Adipocyte (in vitro differentiated cells): ENCODE measurements around the gene MUC4.
"Not testable (repeated sequence)": the region's sequence is repeated elsewhere in the genome, so short reads cannot be mapped to it uniquely, and the experiment has no call there.

Experiments used
- DNase-seq: peaks from one replicate; pipeline ENCODE4 v3.0.0-alpha.2; 2015; ENCODE audit warnings: low read depth
- H3K27me3 ChIP-seq: replicated peaks from 2 replicates; pipeline ENCODE4 v1.7.0; 2013; ENCODE audit warnings: mild to moderate bottlenecking, low read length, moderate library complexity; ENCODE audit not compliant: control insufficient read depth, insufficient read depth
- H3K36me3 ChIP-seq: 2 replicates; pipeline ENCODE4 v1.7.0; 2013; ENCODE audit warnings: low read length, mild to moderate bottlenecking, moderate library complexity; ENCODE audit not compliant: control insufficient read depth, insufficient read depth, severe bottlenecking
- H3K4me1 ChIP-seq: 2 replicates; pipeline ENCODE4 v1.7.0; 2013; ENCODE audit warnings: mild to moderate bottlenecking, low read length, moderate library complexity; ENCODE audit not compliant: control insufficient read depth, insufficient read depth
- H3K4me3 ChIP-seq: 2 replicates; pipeline ENCODE4 v1.7.0; 2013; ENCODE audit warnings: mild to moderate bottlenecking, low read length, moderate library complexity
- H3K9ac ChIP-seq: 2 replicates; pipeline ENCODE4 v1.7.0; 2013; ENCODE audit warnings: mild to moderate bottlenecking, low read length, moderate library complexity
- H3K9me3 ChIP-seq: 2 replicates; pipeline ENCODE4 v1.7.0; 2013; ENCODE audit warnings: mild to moderate bottlenecking, low read length, moderate library complexity; ENCODE audit not compliant: control insufficient read depth

Gene MUC4

GRCh38 chr3:195715134-195715533 lies 96.6 kb downstream of the MUC4 start:
- Histone ChIP-seq H3K9me3 (no peaks in the 10 kb centered on the region), H3K9ac (no peak overlapping the region), H3K27me3 (peaks cover 8% of the 10 kb centered on the region), H3K4me3 (no peak overlapping the region), H3K36me3 (peaks cover 26% of the 10 kb centered on the region), H3K4me1 (peaks cover 8% of the 10 kb centered on the region)
- DNase-seq: no peak

- Histone ChIP-seq H3K36me3 (peaks cover 31% of the 10 kb centered on the region), H3K9ac (no peak overlapping the region), H3K27me3 (peaks cover 8% of the 10 kb centered on the region), H3K9me3 (no peaks in the 10 kb centered on the region), H3K4me1 (peaks cover 9% of the 10 kb centered on the region), H3K4me3 (no peak overlapping the region)
- no peak for DNase-seq
Measured at GRCh38 chr3:195714380-195715011, 97.2 kb downstream of the MUC4 start.

- not testable (repeated sequence) for DNase-seq
Measured at GRCh38 chr3:195713150-195713549, 98.6 kb downstream of the MUC4 start.

GRCh38 chr3:195712535-195712910 lies 99.2 kb downstream of the MUC4 start:
- H3K9me3 ChIP-seq, H3K9ac ChIP-seq, DNase-seq, H3K4me3 ChIP-seq, H3K27me3 ChIP-seq: not testable (repeated sequence)
- H3K4me1 ChIP-seq: peaks cover 21% of the 10 kb centered on the region
- peaks cover 32% of the 10 kb centered on the region for H3K36me3 ChIP-seq

More at GRCh38 chr3:195713150-195713549, 98.6 kb downstream of the MUC4 start:
- Histone ChIP-seq H3K4me1 (peaks cover 21% of the 10 kb centered on the region), H3K36me3 (peaks cover 32% of the 10 kb centered on the region)
- not testable (repeated sequence) for H3K9me3 ChIP-seq, H3K4me3 ChIP-seq, H3K9ac ChIP-seq, H3K27me3 ChIP-seq

- H3K27me3 ChIP-seq: no peaks in the 10 kb centered on the region
- H3K4me1 ChIP-seq: peaks cover 21% of the 10 kb centered on the region
- H3K9ac ChIP-seq: no peak overlapping the region
- peaks cover 32% of the 10 kb centered on the region for H3K36me3 ChIP-seq
- DNase-seq: no peak
- no peaks in the 10 kb centered on the region for H3K9me3 ChIP-seq
- H3K4me3 ChIP-seq: no peak overlapping the region
Measured at GRCh38 chr3:195711813-195712534, 99.8 kb downstream of the MUC4 start.

- H3K9me3 ChIP-seq, H3K27me3 ChIP-seq, DNase-seq, H3K4me3 ChIP-seq, H3K9ac ChIP-seq: not testable (repeated sequence)
- H3K36me3 ChIP-seq: peaks cover 32% of the 10 kb centered on the region
- H3K4me1 ChIP-seq: peaks cover 16% of the 10 kb centered on the region
Measured at GRCh38 chr3:195711091-195711812, 100.5 kb downstream of the MUC4 start.

- not testable (repeated sequence) for H3K4me3 ChIP-seq, H3K9me3 ChIP-seq, H3K27me3 ChIP-seq, H3K9ac ChIP-seq, DNase-seq
- H3K4me1 ChIP-seq: peaks cover 16% of the 10 kb centered on the region
- H3K36me3 ChIP-seq: peaks cover 26% of the 10 kb centered on the region
Measured at GRCh38 chr3:195710126-195710905, 101.4 kb downstream of the MUC4 start.

- H3K9ac ChIP-seq: no peak overlapping the region
- no peak overlapping the region for H3K4me3 ChIP-seq
- no peaks in the 10 kb centered on the region for H3K27me3 ChIP-seq
- peaks cover 19% of the 10 kb centered on the region for H3K36me3 ChIP-seq
- DNase-seq: no peak
- no peaks in the 10 kb centered on the region for H3K9me3 ChIP-seq
- peaks cover 16% of the 10 kb centered on the region for H3K4me1 ChIP-seq
Measured at GRCh38 chr3:195709676-195710085, 102.0 kb downstream of the MUC4 start.

GRCh38 chr3:195708626-195709481 lies 102.9 kb downstream of the MUC4 start:
- Histone ChIP-seq H3K9ac (no peak overlapping the region), H3K9me3 (no peaks in the 10 kb centered on the region), H3K27me3 (no peaks in the 10 kb centered on the region), H3K36me3 (peaks cover 19% of the 10 kb centered on the region), H3K4me3 (peak overlapping the region; percentile 4), H3K4me1 (peaks cover 13% of the 10 kb centered on the region)
- DNase-seq: peak; percentile 48

- Histone ChIP-seq H3K9ac (no peak overlapping the region), H3K4me3 (no peak overlapping the region), H3K36me3 (peaks cover 19% of the 10 kb centered on the region), H3K9me3 (no peaks in the 10 kb centered on the region), H3K4me1 (peaks cover 13% of the 10 kb centered on the region), H3K27me3 (no peaks in the 10 kb centered on the region)
- DNase-seq: no peak
Measured at GRCh38 chr3:195708061-195708460, 103.7 kb downstream of the MUC4 start.
